Hindlimb muscle (tissue), 1 donor: ENCODE measurements around the gene RNF10. TPM values are rescaled to one million over a fixed set of nuclear protein-coding genes. Genes with fewer than 3 reads are reported as not detected.
"Not testable (repeated sequence)": the region's sequence is repeated elsewhere in the genome, so short reads cannot be mapped to it uniquely, and the experiment has no call there.

ENCODE experiments used
- DNase-seq: peaks from one replicate; pipeline ENCODE4 v3.0.0-alpha.2; 2013
- polyA plus RNA-seq: library from polyadenylated mRNA; unstranded; fragments of 120-200 nt; gene quantifications from one replicate; pipeline ENCODE4 v1.2.1, GENCODE V29; 2013; ENCODE audit not compliant: insufficient read length

The RNF10 gene
- 160 TPM for polyA plus RNA-seq

DNA sequence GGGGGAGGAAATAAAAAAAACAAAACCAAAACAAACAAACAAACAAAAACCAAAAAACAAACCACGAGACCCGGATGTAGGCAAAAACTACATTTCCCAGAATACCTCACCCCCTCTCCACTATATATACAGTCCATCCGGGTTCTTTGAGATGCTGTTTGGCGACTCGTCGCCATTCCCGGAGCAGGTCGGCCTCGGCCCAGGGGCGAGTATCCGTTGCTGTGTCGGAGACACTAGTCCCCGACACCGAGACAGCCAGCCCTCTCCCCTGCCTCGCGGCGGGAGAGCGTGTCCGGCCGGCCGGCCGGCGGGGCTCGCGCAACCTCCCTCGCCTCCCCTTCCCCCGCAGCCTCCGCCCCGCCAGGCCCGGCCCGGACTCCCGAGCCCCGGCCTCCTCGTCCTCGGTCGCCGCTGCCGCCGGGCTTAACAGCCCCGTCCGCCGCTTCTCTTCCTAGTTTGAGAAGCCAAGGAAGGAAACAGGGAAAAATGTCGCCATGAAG, at the start of gene RNF10:
TSS of gene RNF10 (plus strand) at position 154 of the 500 bp plus-strand sequence. CDS start 456 bp downstream, outside the sequence.
- peak; percentile 91 for DNase-seq

DNA sequence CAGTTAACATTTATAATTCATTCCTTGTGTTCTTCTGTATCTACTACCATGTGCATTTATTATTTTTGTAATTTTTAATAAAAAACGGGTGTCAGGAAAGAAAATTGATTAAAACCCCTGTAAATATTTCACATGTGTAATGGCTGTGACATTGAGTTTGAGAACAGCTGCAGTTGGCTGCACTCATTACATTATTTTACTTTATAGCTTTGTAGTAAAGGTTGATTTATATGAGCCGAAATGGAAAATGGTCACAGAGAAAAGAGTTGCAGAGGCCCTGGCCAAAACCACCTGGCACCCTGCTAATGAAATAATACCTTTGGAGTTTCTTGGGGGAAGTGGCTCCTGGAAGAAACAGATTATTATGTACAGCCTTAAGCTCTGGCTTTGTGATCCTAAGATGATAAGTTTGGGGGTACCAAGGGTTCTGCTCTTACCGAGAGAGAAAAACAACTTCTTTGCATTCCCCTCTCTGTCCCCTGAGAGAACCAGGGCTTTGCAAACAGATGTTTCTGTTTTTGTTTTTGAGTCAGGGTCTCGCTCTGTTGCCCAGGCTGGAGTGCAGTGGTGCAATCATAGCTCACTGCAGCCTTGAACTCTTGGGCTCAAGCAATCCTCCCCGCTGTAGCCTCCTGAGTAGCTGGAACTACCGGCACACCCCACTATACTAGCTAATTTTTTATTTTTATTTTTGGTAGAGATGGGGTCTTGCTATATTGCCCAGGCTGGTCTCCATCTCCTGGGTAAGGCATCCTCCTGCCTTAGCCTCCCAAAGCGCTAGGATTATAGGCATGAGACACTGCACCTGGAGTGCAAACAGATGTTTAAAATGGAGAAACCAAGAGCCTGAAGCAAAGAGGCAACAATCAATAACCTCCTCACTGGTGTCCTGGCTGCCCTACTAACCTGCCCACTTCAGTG, 47.9 kb upstream of the RNF10 start:
- DNase-seq: no peak

DNA sequence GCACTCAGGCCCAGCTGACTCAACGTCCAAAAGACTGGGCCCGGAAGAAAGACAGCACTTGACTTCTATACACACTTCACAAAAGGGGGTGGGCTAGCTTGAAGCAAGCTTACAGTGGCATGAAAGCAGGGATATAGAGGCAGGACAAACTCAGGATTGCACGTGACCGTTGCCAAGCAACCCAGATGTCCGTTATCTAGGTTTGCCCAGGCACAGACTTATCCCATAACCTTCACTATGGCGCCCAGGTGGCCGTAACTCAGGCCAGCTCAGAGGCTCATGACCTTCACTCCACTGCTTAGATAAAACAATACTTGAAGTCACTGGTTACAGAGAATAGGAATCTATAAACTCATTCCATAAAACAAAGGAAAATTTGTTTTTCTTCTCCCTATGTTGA, 46.6 kb upstream of the RNF10 start:
- not testable (repeated sequence) for DNase-seq

DNA sequence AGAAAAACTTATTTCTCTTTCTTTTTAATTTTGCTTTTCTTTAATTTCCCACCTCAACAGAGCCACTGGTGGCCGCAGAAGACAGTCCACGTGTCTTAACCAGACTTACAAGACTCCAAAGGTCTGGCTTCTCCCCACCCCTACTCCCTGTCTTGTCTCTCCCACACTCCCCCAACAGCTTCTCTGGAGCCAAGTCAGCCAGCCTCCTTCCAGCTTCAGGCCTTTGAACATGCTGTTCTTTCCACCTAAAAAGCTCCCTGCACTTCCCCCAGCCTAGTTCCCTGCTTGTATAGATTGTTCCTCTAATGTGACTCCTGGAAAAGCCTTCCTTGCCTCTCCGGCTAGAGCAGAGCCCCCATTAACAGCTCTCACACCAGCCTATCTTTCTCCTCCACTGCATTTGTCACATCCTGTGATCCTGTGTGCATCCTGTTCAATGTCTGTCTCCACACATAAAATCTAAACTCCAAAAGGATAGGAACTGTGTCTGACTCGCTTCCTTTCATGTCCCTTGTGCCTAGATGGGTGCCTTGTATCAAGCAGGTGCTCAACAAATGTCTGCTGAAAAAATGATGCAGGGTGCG, 46.0 kb upstream of the RNF10 start:
- DNase-seq: no peak

DNA sequence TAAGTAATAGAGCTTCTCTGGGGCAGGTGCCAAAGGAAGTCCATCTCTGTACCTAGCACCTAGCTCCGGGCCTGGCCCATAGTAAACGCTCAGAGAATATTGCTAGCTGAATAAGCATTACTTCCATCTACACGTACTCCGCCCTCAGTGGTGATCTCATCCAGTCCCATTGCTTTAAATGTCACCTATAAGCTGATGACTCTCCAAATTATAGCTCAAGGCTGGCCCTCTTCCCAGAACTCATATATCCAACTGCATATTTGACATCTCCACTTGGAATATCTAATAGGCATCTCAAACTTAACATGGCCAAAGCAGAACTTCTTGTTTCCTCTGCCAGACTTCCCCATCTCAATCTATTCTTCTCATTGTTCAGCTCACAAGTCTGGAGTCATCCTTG, 45.1 kb upstream of the RNF10 start:
- DNase-seq: no peak

DNA sequence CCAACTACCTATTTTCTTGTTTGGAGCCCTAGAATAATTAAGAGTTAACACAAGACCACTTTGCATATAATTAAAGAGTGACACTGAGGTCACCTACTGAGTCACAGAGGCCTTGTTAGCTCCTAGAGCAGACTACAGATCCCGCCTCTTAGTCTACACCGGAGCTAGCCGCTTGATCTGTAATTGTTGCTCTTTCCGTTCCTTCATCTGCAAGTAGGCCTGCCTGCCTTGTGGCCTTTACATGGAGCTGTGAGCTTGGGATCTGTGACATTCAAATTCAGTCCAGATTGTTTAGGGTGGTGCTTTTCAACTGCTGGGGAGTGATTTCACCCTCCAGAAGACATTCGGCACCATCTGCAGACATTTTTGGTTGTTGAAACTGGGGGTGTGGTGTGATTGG, 43.8 kb upstream of the RNF10 start:
- no peak for DNase-seq

DNA sequence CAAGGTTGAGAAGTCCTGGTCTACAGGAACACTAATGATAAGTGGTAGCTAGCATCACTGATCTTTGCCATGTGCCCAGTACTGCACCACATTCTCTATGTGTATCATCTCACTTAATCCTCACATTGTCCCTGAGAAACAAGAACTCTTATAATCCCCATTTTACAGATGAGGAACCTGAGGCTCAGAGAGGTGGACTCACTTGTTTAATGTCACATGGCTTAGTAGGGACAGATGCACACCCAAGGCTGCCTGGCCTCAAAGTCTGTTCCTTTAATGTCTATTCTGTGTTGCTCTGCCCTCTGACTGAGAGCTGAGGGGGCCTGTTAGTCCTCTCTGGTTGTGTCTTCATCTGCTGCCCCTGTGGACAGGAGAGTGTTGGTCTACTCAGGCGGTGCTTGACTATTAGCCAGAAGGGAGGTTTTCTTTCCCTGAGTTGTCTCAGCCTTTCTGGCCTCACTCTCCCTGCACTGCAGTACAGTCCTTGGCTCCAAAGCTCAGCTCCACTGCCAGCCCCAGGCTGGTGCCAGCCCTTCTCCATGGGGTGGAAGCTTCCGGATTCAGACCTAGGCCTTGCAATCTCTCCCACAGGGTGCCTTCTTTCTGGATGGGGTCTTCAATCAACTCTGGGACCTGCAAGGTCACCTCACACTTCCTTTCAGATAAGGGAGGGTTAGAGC, 43.2 kb upstream of the RNF10 start:
- no peak for DNase-seq

DNA sequence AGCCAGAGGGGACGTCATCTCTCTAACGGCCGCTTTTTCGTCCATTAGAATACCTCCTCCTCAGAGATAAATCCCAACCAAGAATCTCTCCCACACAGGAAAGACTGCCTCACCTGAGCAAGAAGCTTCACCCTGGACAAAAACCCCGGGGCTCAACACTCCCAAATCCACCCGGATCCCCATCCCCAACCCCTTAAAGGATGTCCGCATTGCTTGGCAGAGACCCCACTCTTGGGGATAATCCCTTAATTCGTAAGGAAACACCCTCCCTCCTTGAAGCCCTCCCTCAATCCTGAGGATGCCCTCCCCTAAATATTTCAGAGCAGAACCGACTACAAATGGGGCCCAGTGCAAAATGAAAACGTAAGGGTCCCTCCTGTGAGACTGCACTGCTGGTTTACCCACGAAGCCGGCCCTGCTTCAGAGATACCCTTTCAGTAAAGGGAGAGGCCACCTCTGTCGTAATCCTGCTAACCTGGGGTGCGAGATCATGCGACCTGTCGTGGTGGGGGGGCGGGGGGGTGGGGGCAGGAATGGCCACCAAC, 38.9 kb upstream of the RNF10 start:
- no peak for DNase-seq

DNA sequence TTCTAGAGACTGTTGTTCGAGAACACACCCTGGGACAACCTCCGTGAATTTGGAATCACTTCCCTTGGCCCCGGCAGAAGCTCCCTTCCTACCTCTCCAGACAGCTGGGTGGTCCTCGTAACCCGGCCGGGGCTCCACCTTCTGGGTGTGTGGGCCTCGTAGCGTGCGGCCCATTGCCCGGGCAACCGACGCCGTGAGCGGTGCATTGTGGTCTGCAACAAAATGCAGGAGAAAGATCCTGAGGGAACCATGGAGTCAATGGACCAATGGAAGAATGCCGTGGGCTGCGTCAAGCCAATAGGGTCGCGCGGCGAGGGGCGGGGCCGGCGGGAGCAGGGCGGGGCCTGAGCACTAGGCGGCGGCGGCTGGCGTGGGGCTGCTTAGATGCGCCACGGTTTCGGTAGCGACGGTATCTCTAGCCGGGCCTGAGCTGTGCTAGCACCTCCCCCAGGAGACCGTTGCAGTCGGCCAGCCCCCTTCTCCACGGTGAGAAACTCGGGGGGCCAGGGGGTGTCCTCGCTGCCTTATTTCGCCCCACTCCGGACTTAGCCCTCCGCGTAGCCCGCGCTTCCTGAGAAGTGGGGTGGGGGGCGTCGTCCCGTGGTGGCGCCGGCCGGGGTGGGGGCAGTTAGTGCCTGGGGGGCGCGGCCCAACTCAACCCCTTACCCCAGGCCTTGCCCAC, 38.3 kb upstream of the RNF10 start, which contains the start of gene DYNLL1:
TSS of gene DYNLL1 (plus strand) at position 383 of the 682 bp plus-strand sequence. CDS start 309 bp downstream, outside the sequence.
- DNase-seq: peak; percentile 94

DNA sequence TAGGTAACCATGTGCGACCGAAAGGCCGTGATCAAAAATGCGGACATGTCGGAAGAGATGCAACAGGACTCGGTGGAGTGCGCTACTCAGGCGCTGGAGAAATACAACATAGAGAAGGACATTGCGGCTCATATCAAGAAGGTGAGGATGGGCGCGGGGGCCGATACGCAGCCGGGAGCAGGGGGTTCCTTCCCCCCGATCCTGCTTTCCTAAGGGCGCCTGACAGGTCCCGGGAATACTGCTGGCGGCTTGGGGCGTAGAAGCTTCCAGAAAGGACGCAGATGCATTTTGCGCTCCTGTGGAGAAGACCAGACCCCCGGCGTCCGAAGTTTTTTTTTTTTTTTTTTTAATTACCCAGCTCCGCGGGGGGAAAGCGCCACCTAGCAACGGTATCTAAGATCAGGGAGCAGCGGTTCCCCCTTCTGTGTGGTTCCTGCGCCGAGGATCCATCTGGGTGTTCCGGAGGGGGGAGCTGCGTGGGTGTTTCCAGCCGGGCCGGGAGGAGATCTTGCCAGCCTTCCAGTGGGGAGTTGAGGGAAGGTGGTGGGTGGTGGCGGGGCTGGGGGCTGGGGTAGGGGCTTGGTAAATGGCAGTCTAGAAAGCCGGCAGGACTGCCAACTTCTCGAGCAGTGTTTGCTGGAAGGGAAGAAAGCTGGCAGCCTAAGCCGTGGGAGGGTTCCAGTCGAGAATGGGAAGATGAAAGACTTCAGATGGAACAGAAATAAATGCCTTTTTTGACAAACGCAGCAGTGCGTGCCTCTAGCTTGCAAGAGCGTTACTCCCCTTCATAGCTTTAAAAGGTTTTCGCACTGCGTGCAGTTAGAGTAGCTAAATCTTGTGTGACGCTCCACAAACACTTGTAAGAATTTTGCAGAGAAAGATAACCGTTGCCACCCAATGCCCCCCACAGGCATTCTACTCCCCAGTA, 37.5 kb upstream of the RNF10 start:
- peak; percentile 31 for DNase-seq

DNA sequence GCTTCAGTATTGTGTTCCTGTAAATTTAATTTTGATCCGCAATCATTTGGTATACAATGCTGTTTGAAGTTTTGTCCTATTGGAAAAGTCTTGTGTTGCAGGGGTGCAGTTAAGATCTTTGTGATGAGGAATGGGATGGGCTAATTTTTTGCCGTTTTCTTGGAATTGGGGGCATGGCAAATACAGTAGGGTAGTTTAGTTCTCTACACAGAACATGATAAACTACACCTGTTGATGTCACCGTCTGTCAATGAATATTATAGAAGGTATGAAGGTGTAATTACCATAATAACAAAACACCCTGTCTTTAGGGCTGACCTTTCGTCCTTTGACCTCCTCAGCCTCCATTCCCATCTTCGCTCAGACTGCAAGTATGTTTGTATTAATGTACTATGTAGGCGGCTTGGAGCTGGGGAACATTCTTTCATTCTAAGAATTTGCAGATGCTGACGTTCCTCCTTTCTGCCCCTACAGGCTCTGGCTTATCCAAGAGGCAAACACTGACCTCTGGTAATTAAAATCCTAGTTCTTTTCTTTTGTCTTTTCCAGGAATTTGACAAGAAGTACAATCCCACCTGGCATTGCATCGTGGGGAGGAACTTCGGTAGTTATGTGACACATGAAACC, 36.5 kb upstream of the RNF10 start:
- DNase-seq: no peak

DNA sequence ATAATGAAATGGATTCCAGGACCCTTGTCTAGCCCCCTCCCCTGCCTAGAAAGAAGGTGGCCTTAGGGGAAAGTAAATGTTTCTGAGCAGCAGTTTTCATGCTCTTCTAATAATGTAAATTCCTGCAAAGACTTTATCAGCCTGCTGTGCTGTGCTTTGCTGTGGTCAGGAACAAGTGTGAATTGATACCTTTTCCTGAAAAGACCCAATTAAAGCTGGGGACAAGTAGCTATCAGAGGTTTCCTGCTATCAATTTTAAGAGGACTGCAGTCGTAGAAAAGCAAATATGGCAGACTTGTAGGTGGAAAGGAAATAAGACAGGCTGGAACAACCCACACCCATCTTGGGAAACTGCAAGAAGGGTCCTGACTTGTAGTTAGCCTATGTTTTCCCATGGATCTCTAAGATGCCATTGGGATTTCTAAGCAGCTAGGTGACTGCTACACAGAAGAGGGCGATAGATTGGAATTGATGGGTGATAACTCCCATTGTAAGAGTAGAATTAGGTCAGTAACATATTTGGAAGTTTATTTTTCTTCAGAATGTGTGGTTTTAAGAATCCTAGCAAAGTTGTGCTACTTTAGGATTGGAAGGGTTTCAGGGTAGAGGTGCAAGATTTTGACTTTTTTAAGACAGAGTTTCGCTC, 35.2 kb upstream of the RNF10 start:
- no peak for DNase-seq

DNA sequence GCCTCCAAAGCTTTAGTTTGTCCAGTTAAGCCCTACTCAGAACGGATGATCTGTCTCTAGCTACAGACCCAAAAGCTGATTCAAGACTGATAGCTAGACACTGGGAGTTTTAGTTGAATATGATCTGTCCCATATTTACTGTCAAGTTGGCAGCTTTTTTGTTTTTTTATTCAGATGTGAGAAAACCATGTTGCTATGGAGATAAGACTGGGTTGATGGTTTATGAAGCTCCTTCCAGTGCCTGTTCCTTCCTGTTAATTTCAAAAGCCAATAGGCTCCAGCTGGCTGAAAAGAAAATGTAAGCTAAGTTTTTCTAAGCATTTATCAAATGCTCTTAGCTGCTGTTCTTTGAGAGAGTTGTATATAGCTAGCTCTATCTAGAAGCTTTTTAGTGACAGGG, 33.6 kb upstream of the RNF10 start:
- DNase-seq: no peak

DNA sequence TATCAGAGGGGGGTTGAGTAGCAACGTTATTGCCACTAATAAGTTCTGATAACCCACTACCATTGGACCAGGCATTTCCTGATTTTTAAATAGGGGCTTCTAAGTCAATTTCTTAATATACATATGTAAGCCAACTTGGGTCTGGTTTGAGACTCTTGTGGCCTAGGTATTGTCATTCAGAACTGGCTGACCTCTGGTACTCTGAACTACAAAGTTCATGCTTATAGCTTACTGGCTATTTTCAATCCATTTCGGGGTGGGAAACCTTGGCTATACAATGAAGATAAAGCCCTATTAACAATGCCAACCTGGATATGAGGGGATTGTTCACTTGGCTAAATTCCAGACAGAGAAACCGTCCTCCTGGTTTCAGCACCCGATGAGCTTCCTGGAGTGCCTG, 29.6 kb upstream of the RNF10 start:
- DNase-seq: no peak

DNA sequence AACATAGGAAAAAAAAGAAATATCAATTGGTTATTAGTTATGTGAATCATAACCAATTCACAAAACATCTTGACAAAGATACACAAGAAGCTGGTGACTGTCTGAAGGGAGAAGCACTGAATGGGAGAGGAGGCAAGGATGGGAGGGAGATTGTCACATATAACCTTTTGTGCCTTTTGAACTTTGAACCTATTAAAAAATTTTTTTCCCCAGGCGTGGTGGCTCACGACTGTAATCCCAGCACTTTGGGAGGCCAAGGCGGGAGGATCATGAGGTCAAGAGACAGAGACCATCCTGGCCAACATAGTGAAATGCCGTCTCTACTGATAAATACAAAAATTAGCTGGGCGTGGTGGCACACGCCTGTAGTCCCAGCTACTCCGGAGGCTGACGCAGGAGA, 25.6 kb upstream of the RNF10 start:
- DNase-seq: no peak

DNA sequence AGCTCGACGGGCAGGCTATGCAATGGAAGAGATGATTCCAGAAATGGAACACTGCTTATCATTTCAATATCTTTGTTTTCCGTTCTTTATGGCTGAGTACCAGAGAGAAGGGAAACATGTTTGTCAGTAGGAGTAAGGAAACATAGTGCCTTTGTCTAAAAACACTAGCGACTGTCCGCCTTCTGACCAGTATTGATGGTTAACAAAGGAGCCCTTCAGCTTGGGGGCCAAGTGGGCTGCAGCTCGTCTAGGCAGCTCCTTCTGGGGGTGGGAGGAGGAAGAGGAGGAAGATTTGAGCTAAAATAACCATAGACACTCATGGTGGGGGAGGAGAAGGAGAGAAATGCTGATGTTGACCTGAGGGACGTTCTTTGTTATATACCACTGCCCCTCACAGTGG, 20.2 kb upstream of the RNF10 start:
- no peak for DNase-seq

DNA sequence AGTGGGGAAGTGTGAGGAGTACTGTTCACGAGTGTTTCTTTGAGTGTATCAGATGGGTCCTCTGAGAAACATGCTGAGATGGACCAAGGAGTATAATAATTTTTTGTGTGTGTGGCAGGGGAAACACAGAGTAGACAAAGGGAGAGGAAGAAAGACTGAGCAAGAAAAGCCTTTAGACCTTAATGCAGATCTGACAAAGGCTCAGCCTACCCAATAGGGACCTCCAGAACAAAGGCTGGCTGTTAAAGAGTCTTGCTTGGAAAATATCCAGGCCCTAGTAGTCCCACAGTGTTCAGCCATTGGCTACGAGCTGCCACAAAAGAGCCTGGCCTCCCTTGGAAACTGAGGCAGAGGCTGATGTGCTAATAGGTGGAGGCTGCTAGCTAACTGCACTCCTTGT, 18.7 kb upstream of the RNF10 start:
- no peak for DNase-seq

DNA sequence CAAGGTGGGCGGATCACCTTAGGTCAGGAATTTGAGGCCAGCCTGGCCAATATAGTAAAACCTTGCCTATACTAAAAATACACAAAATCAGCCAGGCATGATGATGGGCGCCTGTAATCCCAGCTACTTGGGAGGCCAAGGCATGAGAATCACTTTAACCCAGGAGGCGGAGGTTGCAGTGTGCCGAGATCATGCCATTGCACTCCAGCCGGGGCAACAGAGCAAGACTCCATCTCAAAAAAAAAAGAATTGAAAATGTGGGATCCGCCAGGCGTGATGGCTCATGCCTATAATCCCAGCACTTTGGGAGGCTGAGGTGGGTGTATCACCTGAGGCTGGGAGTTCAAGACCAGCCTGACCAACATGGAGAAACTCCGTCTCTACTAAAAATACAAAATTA, 14.8 kb upstream of the RNF10 start:
- DNase-seq: not testable (repeated sequence)

DNA sequence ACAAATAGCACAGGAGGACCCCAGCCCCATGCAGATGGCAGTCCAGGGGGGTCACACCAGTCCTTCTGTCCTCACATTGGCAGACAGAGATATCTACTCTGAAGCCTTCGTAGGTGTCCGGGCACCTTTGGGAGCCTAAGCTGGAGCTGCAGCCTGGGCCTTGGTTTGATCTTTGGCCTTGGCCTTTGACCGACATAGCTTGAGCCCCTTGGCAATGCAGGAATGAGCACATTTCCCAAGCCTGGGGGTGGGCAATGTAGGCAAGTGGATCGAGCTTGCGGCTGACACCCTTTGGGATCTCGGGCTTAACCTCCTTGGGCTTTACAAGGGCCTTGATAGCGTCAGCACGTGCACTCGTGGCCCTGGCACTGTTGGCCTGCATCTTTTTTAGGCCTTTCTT, 11.6 kb upstream of the RNF10 start:
- DNase-seq: no peak
